Ovary (tissue), 9 donors: Measurements from ENCODE around the gene PNMT. TPM values are rescaled to one million over a fixed set of nuclear protein-coding genes. Genes with fewer than 3 reads are reported as not detected.
A peak's percentile ranks its signal among the peaks of the same experiment; 100 is the strongest.

Experiments
- DNase-seq, 5 donors: peaks; one replicate each; pipeline ENCODE4 v3.0.0-alpha.2; 2019 to 2020
- H3K27ac ChIP-seq, 2 donors: fragments of 200-600 bp; one replicate each; pipeline versions ENCODE4 v1.5.1 to v1.8.0; 2019 to 2022
- H3K27me3 ChIP-seq: fragments of 200-600 bp; one replicate; pipeline ENCODE4 v1.8.0; 2022
- H3K36me3 ChIP-seq: fragments of 200-600 bp; sonication (generic); one replicate; pipeline ENCODE4 v1.5.1; 2019
- H3K4me1 ChIP-seq: one replicate; pipeline ENCODE4 v1.8.1; 2013; ENCODE audit warnings: mild to moderate bottlenecking, moderate library complexity; ENCODE audit not compliant: insufficient read depth
- H3K4me3 ChIP-seq: fragments of 200-600 bp; sonication (generic); one replicate; pipeline ENCODE4 v1.5.1; 2017
- H3K9me3 ChIP-seq, 2 donors: fragments of 200-600 bp in 1 of 2; sonication (generic) in 1 of 2; one replicate each; pipeline versions ENCODE4 v1.5.1 to v1.8.1; 2013 to 2019; ENCODE audit warnings: mild to moderate bottlenecking in 1 of 2, moderate library complexity in 1 of 2
- EP300 ChIP-seq: sonication (generic); formaldehyde crosslinking; IDR thresholded peaks from one replicate; pipeline ENCODE4 v1.6.1; 2017; ENCODE audit warnings: antibody characterized with exemption
- POLR2A ChIP-seq: fragments of 450-650 bp; IDR thresholded peaks from one replicate; pipeline ENCODE4 v1.6.1; 2017; ENCODE audit warnings: antibody characterized with exemption, mild to moderate bottlenecking, moderate library complexity
- WGBS, 3 donors: extraction: QIAGEN DNeasy Blood & Tissue Kit in 1 of 3; methylation state at CpG; one replicate each; pipeline versions ENCODE4 v1.1.5 to v1.1.7; 2013 to 2017; 5-methylcytosine and 5-hydroxymethylcytosine counted together
- intact Hi-C, 4 donors: fragments of 100-400 bp; cut with DNase I; formaldehyde crosslinking; loops; one replicate each; pipeline versions ENCODE4 v1.11.0 to v1.15.1; 2022 to 2023
- polyA plus RNA-seq, 2 donors: library from polyadenylated mRNA; stranded (reverse); fragments of 200-250 nt in 1 of 2; fragments of 350-450 nt in 1 of 2; fragmentation: Illumina TruSeq in 1 of 2; extraction: RNeasy Lipid Tissue Mini Kit (QIAGEN cat#74804) in 1 of 2; gene quantifications; one replicate each; pipeline ENCODE4 v1.2.3, GENCODE V29; 2013 to 2014
- total RNA-seq, 7 donors: library from RNA; depleted of rRNA in 2 of 7; stranded (reverse); fragments of >200 nt in 2 of 7; fragmentation: NEBNext Ultra II Directional in 3 of 7; extraction: Animal tissue kit (Norgen Biotek cat#: 25700) in 3 of 7; gene quantifications; one replicate each; pipeline versions ENCODE4 v1.1.0 to v1.2.4, GENCODE V29; 2016 to 2023
- TF ChIP-seq, protein P1 (sequence below), 3 donors: fragments of 450-650 bp in 2 of 3; fragments of 200-600 bp in 1 of 3; IDR thresholded peaks; one replicate each; pipeline versions ENCODE4 v1.5.1 to v1.8.0; 2016 to 2022; ENCODE audit warnings: antibody characterized with exemption in 3 of 3, mild to moderate bottlenecking in 1 of 3
- donor health status: DM: no; HTN: no; CAD: no; lungs with moderate emphysema.
- donor health status: DM: no; HTN: no; CAD: no.
- donor health status: Bipolar disorder and iron deficiency.
- donor health status: DM: yes; HTN: yes; CAD: no.
- donor health status: DM: no; HTN: no; CAD: no.
- donor health status: DM: yes; HTN: yes; CAD: no.

Gene PNMT
- total and polyA plus RNA-seq, 9 donors, result 0.60 to 5.1 (median 1.3) TPM; not detected in 2

DNA sequence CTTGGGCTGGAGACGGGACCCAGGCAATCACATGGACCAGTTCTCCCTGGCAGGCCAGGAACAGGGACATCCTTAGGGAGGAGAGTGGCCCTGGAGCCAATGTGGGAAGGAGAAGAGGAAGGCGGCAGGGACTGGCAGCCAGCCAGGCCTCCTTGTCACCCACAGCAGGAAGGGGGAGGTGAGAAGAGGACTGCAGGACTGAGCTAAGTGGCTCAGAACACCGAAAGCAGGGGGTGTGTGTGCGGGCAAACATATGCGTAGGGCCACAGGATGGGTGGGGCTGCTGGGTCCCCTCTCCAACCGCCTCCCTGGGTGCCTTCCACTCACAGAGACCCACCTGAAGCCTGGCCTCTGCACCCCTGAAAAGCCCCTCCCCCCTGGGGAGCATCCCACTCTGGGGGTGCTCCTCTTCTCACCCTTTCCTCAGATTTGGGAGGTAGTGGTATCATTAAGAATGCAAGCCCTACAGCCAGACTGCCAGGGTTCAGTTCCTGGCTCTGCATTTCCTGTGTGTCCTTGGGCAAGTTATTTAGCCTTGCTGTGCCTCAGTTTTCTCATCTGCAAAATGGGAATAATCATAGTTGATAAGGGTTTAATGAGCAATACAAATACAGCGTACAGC lies 8.1 kb downstream of the PNMT start:
- TF ChIP-seq, protein P1, sequence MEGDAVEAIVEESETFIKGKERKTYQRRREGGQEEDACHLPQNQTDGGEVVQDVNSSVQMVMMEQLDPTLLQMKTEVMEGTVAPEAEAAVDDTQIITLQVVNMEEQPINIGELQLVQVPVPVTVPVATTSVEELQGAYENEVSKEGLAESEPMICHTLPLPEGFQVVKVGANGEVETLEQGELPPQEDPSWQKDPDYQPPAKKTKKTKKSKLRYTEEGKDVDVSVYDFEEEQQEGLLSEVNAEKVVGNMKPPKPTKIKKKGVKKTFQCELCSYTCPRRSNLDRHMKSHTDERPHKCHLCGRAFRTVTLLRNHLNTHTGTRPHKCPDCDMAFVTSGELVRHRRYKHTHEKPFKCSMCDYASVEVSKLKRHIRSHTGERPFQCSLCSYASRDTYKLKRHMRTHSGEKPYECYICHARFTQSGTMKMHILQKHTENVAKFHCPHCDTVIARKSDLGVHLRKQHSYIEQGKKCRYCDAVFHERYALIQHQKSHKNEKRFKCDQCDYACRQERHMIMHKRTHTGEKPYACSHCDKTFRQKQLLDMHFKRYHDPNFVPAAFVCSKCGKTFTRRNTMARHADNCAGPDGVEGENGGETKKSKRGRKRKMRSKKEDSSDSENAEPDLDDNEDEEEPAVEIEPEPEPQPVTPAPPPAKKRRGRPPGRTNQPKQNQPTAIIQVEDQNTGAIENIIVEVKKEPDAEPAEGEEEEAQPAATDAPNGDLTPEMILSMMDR (IDR thresholded peaks at IDR 0.05), result no peak
- no peak for TF ChIP-seq POLR2A
- no peak for TF ChIP-seq EP300
- Histone ChIP-seq H3K4me1 (no peaks in the 10 kb centered on the region), H3K4me3 (no peak overlapping the region), H3K36me3 (no peaks in the 10 kb centered on the region), H3K27ac (no peak overlapping the region), H3K9me3 (no peaks in the 10 kb centered on the region), H3K27me3 (no peaks in the 10 kb centered on the region)
- WGBS, 3 donors, result 72 to 76% (median 74%) methylated on average over 7 of the region's 7 CpGs
- intact Hi-C loops, result no loop called here
- DNase-seq, result peak in 1 of 5 donors; percentile 48

DNA sequence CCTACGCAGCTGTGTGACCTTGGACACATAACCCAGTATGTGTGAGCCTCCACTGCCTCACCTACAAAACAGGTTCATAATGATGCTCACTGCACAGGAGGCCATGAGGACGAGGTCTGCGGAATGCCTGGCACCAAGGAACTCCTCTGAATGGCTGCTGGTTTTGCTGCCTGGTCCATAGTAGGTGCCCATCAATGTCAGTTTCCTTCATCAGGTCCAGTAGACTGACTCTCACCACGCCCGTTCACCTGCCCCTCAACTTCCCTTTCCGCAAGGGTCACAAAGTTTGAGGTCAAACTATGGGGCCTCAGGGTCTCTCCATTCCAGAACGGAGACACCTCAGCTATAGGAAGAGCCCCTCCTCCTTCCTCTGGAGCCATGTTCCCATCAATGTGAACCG lies 8.8 kb downstream of the PNMT start:
- TF ChIP-seq EP300 (no peak), POLR2A (no peak)
- TF ChIP-seq, protein P1 (IDR thresholded peaks at IDR 0.05), result no peak

DNA sequence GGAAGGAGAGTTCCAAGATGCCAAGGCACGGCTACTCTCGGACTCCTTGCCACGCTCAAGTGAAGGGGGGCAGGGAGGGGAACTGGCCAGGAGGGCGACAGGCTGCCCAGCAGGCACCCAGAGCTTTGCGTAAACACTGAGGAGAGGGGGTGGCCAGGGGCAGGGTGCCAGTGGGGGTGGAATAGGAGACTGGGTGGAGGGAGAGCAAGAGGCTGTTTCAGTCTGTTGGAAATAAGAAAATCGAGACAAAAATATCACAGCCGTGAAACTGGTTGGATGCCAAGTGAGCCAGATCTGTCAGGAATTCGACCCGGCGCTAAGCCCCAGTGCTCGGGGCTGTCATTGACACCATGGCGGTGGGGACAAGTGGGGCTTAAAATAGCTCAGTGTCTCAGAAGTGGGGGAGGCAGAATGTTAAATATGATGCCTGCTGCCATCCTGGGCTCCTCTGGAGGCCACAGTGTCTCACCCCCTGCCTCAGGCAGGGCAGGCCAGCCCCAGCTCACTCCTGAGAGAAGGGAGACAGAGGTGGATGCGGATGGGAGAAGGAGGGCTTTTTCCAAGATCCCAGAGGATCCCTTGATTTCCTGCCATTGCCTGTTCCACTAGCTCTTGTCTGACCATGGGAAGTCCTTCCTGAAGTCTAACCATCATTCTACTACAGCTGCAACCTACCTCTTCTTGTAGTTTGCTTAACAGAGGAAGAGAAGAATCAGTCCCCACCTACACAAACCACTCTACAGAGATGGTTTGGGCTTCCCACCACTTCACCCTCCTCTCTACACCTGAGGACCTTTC lies 9.5 kb downstream of the PNMT start:
- no peak for DNase-seq
- H3K36me3 ChIP-seq, result no peaks in the 10 kb centered on the region

More for the DNA sequence above, 8.8 kb downstream of the PNMT start:
- Histone ChIP-seq H3K4me3 (no peak overlapping the region), H3K27ac (no peak overlapping the region), H3K36me3 (no peaks in the 10 kb centered on the region), H3K9me3 (no peaks in the 10 kb centered on the region), H3K4me1 (no peaks in the 10 kb centered on the region), H3K27me3 (no peaks in the 10 kb centered on the region)
- intact Hi-C loops, result no loop called here
- no peak for DNase-seq
- 79 to 85% (median 82%) methylated on average over 8 of the region's 8 CpGs for WGBS, 3 donors

DNA sequence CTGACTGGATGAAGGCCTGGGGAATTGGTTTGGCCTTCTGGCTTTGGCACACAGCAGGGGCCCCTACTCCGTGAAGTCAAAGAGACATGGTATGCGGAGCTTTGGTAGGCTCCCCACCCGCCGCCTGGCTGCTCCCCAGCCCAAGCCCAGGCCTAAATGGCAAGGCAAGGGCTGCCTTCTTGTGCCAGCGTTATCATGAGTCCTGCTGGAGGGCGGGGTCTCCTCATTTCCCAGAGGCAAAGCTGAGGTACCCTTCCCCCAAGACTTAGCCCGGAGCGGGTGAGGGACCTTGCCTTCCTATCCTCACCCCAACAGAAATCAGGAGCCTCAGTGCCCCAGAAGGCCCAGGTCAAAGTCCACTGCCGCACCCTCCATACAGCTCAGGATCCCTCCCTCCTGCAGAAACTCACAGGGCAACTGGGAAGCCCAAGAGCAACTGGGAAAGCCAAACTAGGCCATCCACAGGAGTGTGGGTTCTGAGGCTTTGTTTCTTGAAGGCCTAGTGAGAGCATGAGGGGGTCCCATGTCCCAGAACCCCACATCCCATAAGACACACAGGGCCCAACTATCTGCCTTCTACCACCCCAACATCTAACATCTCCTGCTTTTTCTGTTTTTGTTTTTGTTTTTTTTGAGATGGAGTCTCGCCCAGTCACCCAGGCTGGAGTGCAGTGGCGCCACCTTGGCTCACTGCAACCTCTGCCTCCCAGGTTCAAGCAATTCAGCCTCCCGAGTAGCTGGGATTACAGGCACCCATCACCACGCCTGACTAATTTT lies 10.3 kb downstream of the PNMT start:
- H3K36me3 ChIP-seq, result no peaks in the 10 kb centered on the region
- H3K4me3 ChIP-seq, result no peak overlapping the region
- no peak overlapping the region for H3K27ac ChIP-seq
- no peaks in the 10 kb centered on the region for H3K9me3 ChIP-seq
- no peaks in the 10 kb centered on the region for H3K4me1 ChIP-seq
- WGBS, 3 donors, result 87 to 91% (median 89%) methylated on average over 13 of the region's 13 CpGs
- DNase-seq, result no peak
- TF ChIP-seq EP300 (no peak), POLR2A (no peak)
- TF ChIP-seq, protein P1 (IDR thresholded peaks at IDR 0.05), result no peak
- H3K27me3 ChIP-seq, result no peaks in the 10 kb centered on the region
- intact Hi-C loops, result no loop called here

More for the DNA sequence above, 9.5 kb downstream of the PNMT start:
- Histone ChIP-seq H3K4me3 (no peak overlapping the region), H3K27ac (no peak overlapping the region), H3K4me1 (no peaks in the 10 kb centered on the region), H3K27me3 (no peaks in the 10 kb centered on the region), H3K9me3 (no peaks in the 10 kb centered on the region)
- intact Hi-C loops, result no loop called here
- TF ChIP-seq POLR2A, result no peak
- TF ChIP-seq EP300, result no peak
- TF ChIP-seq, protein P1 (IDR thresholded peaks at IDR 0.05), result no peak
- 61 to 67% (median 65%) methylated on average over 13 of the region's 13 CpGs for WGBS, 3 donors
